H9 (cell line): ENCODE results near the gene DCP1A. TPM values are rescaled to one million over a fixed set of nuclear protein-coding genes. Genes with fewer than 3 reads are reported as not detected.

Experiments
- DNase-seq: peaks from one replicate; pipeline ENCODE4 v3.0.0-alpha.2; 2017
- H2AFZ ChIP-seq: one replicate; pipeline ENCODE4 v1.6.1; 2013; ENCODE audit warnings: mild to moderate bottlenecking, low read length, control low read depth, moderate library complexity
- H2AK5ac ChIP-seq: 2 replicates; pipeline ENCODE4 v1.6.1; 2013; ENCODE audit warnings: low read length, control low read depth, mixed read lengths; ENCODE audit not compliant: insufficient read length
- H2BK120ac ChIP-seq: one replicate; pipeline ENCODE4 v1.6.1; 2013; ENCODE audit warnings: low read depth, mild to moderate bottlenecking, low read length, control low read depth, inconsistent platforms; ENCODE audit not compliant: poor library complexity, severe bottlenecking
- H2BK12ac ChIP-seq: 2 replicates; pipeline ENCODE4 v1.6.1; 2013; ENCODE audit warnings: low read length, control low read depth, mixed read lengths, low read depth; ENCODE audit not compliant: insufficient read length
- H2BK15ac ChIP-seq: 2 replicates; pipeline ENCODE4 v1.6.1; 2013; ENCODE audit warnings: low read depth, low read length, control low read depth
- H2BK20ac ChIP-seq: one replicate; pipeline ENCODE4 v1.6.1; 2013; ENCODE audit warnings: low read depth, mild to moderate bottlenecking, low read length, control low read depth, inconsistent platforms; ENCODE audit not compliant: poor library complexity, severe bottlenecking
- H2BK5ac ChIP-seq: 2 replicates; pipeline ENCODE4 v1.6.1; 2013; ENCODE audit warnings: low read length, control low read depth, mixed read lengths; ENCODE audit not compliant: insufficient read length
- H3K14ac ChIP-seq: 2 replicates; pipeline ENCODE4 v1.6.1; 2013; ENCODE audit warnings: low read length, control low read depth; ENCODE audit not compliant: insufficient read depth
- H3K18ac ChIP-seq: 2 replicates; pipeline ENCODE4 v1.6.1; 2013; ENCODE audit warnings: low read depth, mild to moderate bottlenecking, mixed read lengths, low read length, control low read depth; ENCODE audit not compliant: insufficient read length
- H3K23ac ChIP-seq: 2 replicates; pipeline ENCODE4 v1.6.1; 2013; ENCODE audit warnings: low read length, control low read depth, mixed read lengths, low read depth; ENCODE audit not compliant: insufficient read length
- H3K23me2 ChIP-seq: 2 replicates; pipeline ENCODE4 v1.6.1; 2013; ENCODE audit warnings: low read depth, mild to moderate bottlenecking, mixed read lengths, low read length, control low read depth; ENCODE audit not compliant: insufficient read length, poor library complexity, severe bottlenecking
- H3K27ac ChIP-seq: 2 replicates; pipeline ENCODE4 v1.5.1; 2013; ENCODE audit warnings: low read length, control low read depth, mixed read lengths, low read depth; ENCODE audit not compliant: insufficient read length
- H3K27me3 ChIP-seq: 2 replicates; pipeline ENCODE4 v1.6.1; 2013; ENCODE audit warnings: low read length, control low read depth, inconsistent platforms; ENCODE audit not compliant: insufficient read depth
- H3K4ac ChIP-seq: 2 replicates; pipeline ENCODE4 v1.6.1; 2013; ENCODE audit warnings: low read depth, mild to moderate bottlenecking, control low read depth, inconsistent platforms, low read length, moderate library complexity
- H3K4me1 ChIP-seq: 2 replicates; pipeline ENCODE4 v1.6.1; 2013; ENCODE audit warnings: low read length, control low read depth, inconsistent platforms; ENCODE audit not compliant: insufficient read depth
- H3K4me2 ChIP-seq: 2 replicates; pipeline ENCODE4 v1.6.1; 2013; ENCODE audit warnings: low read length, control low read depth, mixed read lengths; ENCODE audit not compliant: insufficient read length, insufficient read depth
- H3K56ac ChIP-seq: 2 replicates; pipeline ENCODE4 v1.6.1; 2013; ENCODE audit warnings: low read depth, mild to moderate bottlenecking, mixed read lengths, low read length, control low read depth; ENCODE audit not compliant: insufficient read length
- H3K79me1 ChIP-seq: 2 replicates; pipeline ENCODE4 v1.6.1; 2013; ENCODE audit warnings: low read depth, mild to moderate bottlenecking, moderate library complexity, low read length, control low read depth, inconsistent platforms; ENCODE audit not compliant: insufficient read depth, poor library complexity, severe bottlenecking
- H3K79me2 ChIP-seq: 2 replicates; pipeline ENCODE4 v1.6.1; 2013; ENCODE audit warnings: low read length, control low read depth, inconsistent platforms; ENCODE audit not compliant: insufficient read depth
- H3K9ac ChIP-seq: 2 replicates; pipeline ENCODE4 v1.6.1; 2013; ENCODE audit warnings: low read length, control low read depth, mixed read lengths; ENCODE audit not compliant: insufficient read length; ENCODE audit errors: extremely low read depth
- H3K9me3 ChIP-seq: one replicate; pipeline ENCODE4 v1.6.1; 2013; ENCODE audit warnings: low read depth, low read length, inconsistent platforms; ENCODE audit not compliant: control insufficient read depth
- H3T11ph ChIP-seq: one replicate; pipeline ENCODE4 v1.6.1; 2013; ENCODE audit warnings: mild to moderate bottlenecking, low read length, control low read depth, inconsistent platforms
- H4K20me1 ChIP-seq: one replicate; pipeline ENCODE4 v1.6.1; 2013; ENCODE audit not compliant: control insufficient read depth, insufficient read length, insufficient read depth
- H4K5ac ChIP-seq: 2 replicates; pipeline ENCODE4 v1.6.1; 2013; ENCODE audit warnings: low read depth, mild to moderate bottlenecking, mixed read lengths, low read length, control low read depth; ENCODE audit not compliant: insufficient read length
- H4K8ac ChIP-seq: replicated peaks from 2 replicates; pipeline ENCODE4 v1.6.1; 2013; ENCODE audit warnings: low read length, control low read depth, mixed read lengths, low read depth; ENCODE audit not compliant: insufficient read length
- H4K91ac ChIP-seq: 2 replicates; pipeline ENCODE4 v1.6.1; 2013; ENCODE audit warnings: low read depth, mild to moderate bottlenecking, moderate library complexity, mixed read lengths, low read length, control low read depth; ENCODE audit not compliant: insufficient read length
- H3K27ac Mint-ChIP-seq, 3 experiments: 2 replicates in 2 of 3; 3 replicates in 1 of 3; pipeline ENCODE4 v1.8.0; 2020 to 2021; ENCODE audit warnings: mixed read lengths in 3 of 3, mild to moderate bottlenecking in 1 of 3, moderate library complexity in 1 of 3
- H3K27me3 Mint-ChIP-seq: 2 replicates; pipeline ENCODE4 v1.8.0; 2021; ENCODE audit warnings: low read depth, mild to moderate bottlenecking, moderate library complexity, mixed read lengths
- H3K36me3 Mint-ChIP-seq, 3 experiments: 2 replicates in 2 of 3; 3 replicates in 1 of 3; pipeline ENCODE4 v1.8.0; 2020 to 2021; ENCODE audit warnings: low read depth in 3 of 3, mixed read lengths in 3 of 3; ENCODE audit not compliant: insufficient read depth in 1 of 3
- H3K4me1 Mint-ChIP-seq, 2 experiments: 2 replicates each; pipeline ENCODE4 v1.8.0; 2020; ENCODE audit warnings: mixed read lengths in 2 of 2
- H3K4me3 Mint-ChIP-seq, 2 experiments: 2 replicates in 1 of 2; 3 replicates in 1 of 2; pipeline ENCODE4 v1.8.0; 2020 to 2021; ENCODE audit warnings: mild to moderate bottlenecking in 2 of 2, mixed read lengths in 2 of 2, moderate library complexity in 1 of 2
- H3K9me3 Mint-ChIP-seq, 2 experiments: 2 replicates in 1 of 2; 3 replicates in 1 of 2; pipeline ENCODE4 v1.8.0; 2020; ENCODE audit warnings: mild to moderate bottlenecking in 2 of 2, mixed read lengths in 2 of 2, moderate library complexity in 1 of 2
- whole genome bisulfite sequencing: extraction: QIAGEN DNeasy Blood & Tissue Kit; methylation state at CpG from one replicate; pipeline ENCODE4 v1.1.7; 2013; ENCODE audit warnings: missing lambda C conversion rate, low lambda C conversion rate, mixed read lengths; ENCODE audit not compliant: insufficient read length; ENCODE audit errors: extremely low coverage; 5-methylcytosine and 5-hydroxymethylcytosine counted together
- total RNA-seq: library from RNA; stranded (reverse); gene quantifications from 2 replicates; pipeline ENCODE4 v1.2.1, GENCODE V29; 2021
- TF ChIP-seq, protein P1 (sequence below): fragments of 200-600 bp; sonication (generic); conservative IDR thresholded peaks from 3 replicates; pipeline ENCODE4 v1.8.0; 2021; ENCODE audit warnings: antibody characterized with exemption, mild to moderate bottlenecking

DCP1A gene
- total RNA-seq, 1 experiment from 2014 or later, result 17.8 TPM

DNA sequence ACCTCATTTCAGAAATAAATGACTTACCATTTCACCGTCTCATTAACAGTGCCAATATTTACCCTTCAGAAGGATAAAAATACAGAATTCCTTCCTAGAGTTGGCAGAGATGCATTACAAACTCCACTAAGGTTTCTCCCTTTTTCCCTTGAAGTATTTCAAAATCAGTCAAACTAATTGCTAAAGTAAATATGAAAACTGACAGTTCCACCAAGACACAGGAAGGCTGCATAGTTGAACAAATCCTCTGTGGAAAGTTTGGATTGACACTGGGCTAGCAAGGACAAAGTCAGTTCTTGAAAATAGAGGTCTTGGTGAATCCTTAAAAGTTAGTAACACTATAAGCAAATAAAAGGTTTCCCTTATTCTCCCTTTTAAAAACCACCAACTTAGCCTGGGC lies 34.5 kb downstream of the DCP1A start:
- Histone ChIP-seq H4K91ac (no peak overlapping the region), H3K79me1 (no peaks in the 10 kb centered on the region), H2BK20ac (no peak overlapping the region), H3K9ac (no peak overlapping the region), H3T11ph (no peak overlapping the region), H4K5ac (no peak overlapping the region), H2BK12ac (no peak overlapping the region), H2BK15ac (no peak overlapping the region), H2AK5ac (no peak overlapping the region), H3K79me2 (no peaks in the 10 kb centered on the region), H4K8ac (no peak overlapping the region), H3K27ac (no peak overlapping the region), H2AFZ (no peak overlapping the region), H3K4ac (no peak overlapping the region), H2BK5ac (no peak overlapping the region), H2BK120ac (no peak overlapping the region), H3K9me3 (no peaks in the 10 kb centered on the region), H3K4me2 (no peak overlapping the region), H3K14ac (no peak overlapping the region), H4K20me1 (no peaks in the 10 kb centered on the region), H3K56ac (no peak overlapping the region), H3K23ac (no peak overlapping the region), H3K27me3 (no peaks in the 10 kb centered on the region), H3K23me2 (no peaks in the 10 kb centered on the region), H3K18ac (no peak overlapping the region), H3K4me1 (no peaks in the 10 kb centered on the region)
- TF ChIP-seq, protein P1, sequence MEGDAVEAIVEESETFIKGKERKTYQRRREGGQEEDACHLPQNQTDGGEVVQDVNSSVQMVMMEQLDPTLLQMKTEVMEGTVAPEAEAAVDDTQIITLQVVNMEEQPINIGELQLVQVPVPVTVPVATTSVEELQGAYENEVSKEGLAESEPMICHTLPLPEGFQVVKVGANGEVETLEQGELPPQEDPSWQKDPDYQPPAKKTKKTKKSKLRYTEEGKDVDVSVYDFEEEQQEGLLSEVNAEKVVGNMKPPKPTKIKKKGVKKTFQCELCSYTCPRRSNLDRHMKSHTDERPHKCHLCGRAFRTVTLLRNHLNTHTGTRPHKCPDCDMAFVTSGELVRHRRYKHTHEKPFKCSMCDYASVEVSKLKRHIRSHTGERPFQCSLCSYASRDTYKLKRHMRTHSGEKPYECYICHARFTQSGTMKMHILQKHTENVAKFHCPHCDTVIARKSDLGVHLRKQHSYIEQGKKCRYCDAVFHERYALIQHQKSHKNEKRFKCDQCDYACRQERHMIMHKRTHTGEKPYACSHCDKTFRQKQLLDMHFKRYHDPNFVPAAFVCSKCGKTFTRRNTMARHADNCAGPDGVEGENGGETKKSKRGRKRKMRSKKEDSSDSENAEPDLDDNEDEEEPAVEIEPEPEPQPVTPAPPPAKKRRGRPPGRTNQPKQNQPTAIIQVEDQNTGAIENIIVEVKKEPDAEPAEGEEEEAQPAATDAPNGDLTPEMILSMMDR, result no peak
- no CpG with 5 or more reads among the region's 1 CpG for WGBS
- no peaks in the 10 kb centered on the region for H3K27me3 Mint-ChIP-seq
- peaks cover 28 to 51% (median 45%) of the 10 kb centered on the region in 3 experiments; a peak in 6 of 7 replicates for H3K36me3 Mint-ChIP-seq
- no peaks in the 10 kb centered on the region; a peak in 1 of 5 replicates for H3K9me3 Mint-ChIP-seq
- no peak overlapping the region for H3K4me3 Mint-ChIP-seq
- H3K4me1 Mint-ChIP-seq, result no peaks in the 10 kb centered on the region
- DNase-seq, result no peak
- no peak overlapping the region; a peak in 1 of 7 replicates for H3K27ac Mint-ChIP-seq
